OCI-LY3 (cell line): Measurements from ENCODE around the gene ZFP36L1.

Experiments used
- H2AFZ ChIP-seq: fragments of 200-600, 300-600 bp; shearing (Covaris generic); 2 replicates; pipeline ENCODE4 v1.6.0; 2014; ENCODE audit warnings: antibody characterized with exemption, low read depth, low read length
- H3K27ac ChIP-seq: fragments of 200-600, 300-600 bp; sonication (generic); 2 replicates; pipeline ENCODE4 v1.5.1; 2014; ENCODE audit warnings: mild to moderate bottlenecking, low read length, moderate library complexity, mixed read lengths
- H3K27me3 ChIP-seq: fragments of 200-600, 300-600 bp; sonication (generic); 2 replicates; pipeline ENCODE4 v1.6.1; 2014; ENCODE audit warnings: low read depth, low read length, mixed read lengths
- H3K36me3 ChIP-seq: fragments of 200-600, 300-600 bp; sonication (generic); replicated peaks from 2 replicates; pipeline ENCODE3; 2014; ENCODE audit warnings: low read depth, low read length, mixed read lengths
- H3K4me1 ChIP-seq: fragments of 300-600, 200-600 bp; sonication (generic); 2 replicates; pipeline ENCODE4 v1.6.1; 2014; ENCODE audit warnings: low read length, mixed read lengths
- H3K4me2 ChIP-seq: fragments of 200-600, 300-600 bp; sonication (generic); 2 replicates; pipeline ENCODE4 v1.6.1; 2014; ENCODE audit warnings: low read length, mixed read lengths
- H3K4me3 ChIP-seq: fragments of 300-600, 200-600 bp; sonication (generic); 2 replicates; pipeline ENCODE4 v1.5.1; 2014; ENCODE audit warnings: antibody characterized with exemption, mild to moderate bottlenecking, low read length, moderate library complexity
- H3K79me2 ChIP-seq: fragments of 300-600, 200-600 bp; shearing (Covaris generic); 2 replicates; pipeline ENCODE4 v1.6.1; 2014; ENCODE audit warnings: mild to moderate bottlenecking, low read length, mixed read lengths
- H3K9ac ChIP-seq: fragments of 300-600, 200-600 bp; shearing (Covaris generic); 2 replicates; pipeline ENCODE4 v1.6.0; 2014; ENCODE audit warnings: mild to moderate bottlenecking, low read length, moderate library complexity
- H3K9me3 ChIP-seq: fragments of 200-600, 300-600 bp; shearing (Covaris generic); 2 replicates; pipeline ENCODE4 v1.6.1; 2014; ENCODE audit warnings: low read length, mixed read lengths; ENCODE audit not compliant: insufficient read depth
- H4K20me1 ChIP-seq: fragments of 200-600, 300-600 bp; sonication (generic); 2 replicates; pipeline ENCODE4 v1.6.1; 2016; ENCODE audit warnings: low read length, mixed read lengths; ENCODE audit not compliant: insufficient read depth
- CTCF ChIP-seq: fragments of 200-600, 300-600 bp; sonication (generic); IDR thresholded peaks from 2 replicates; pipeline ENCODE4 v1.5.1; 2014; ENCODE audit warnings: antibody characterized with exemption, low read length, low read depth
- EZH2phosphoT487 ChIP-seq: fragments of 200-600 bp; shearing (Covaris generic); IDR thresholded peaks from 2 replicates; pipeline ENCODE4 v1.6.1; 2018; ENCODE audit warnings: antibody characterized with exemption, mixed run types, low read depth

The ZFP36L1 gene

GRCh38 chr14:68815298-68816182 is 22.7 kb upstream of the ZFP36L1 start:
- H3K9ac ChIP-seq, result peak overlapping the region; percentile 85
- peak overlapping the region; percentile 76 for H3K4me3 ChIP-seq
- no peaks in the 10 kb centered on the region for H3K36me3 ChIP-seq
- TF ChIP-seq CTCF (no peak), EZH2phosphoT487 (no peak)
- H3K4me2 ChIP-seq, result peak overlapping the region; percentile 91
- peaks cover 51% of the 10 kb centered on the region for H3K4me1 ChIP-seq
- H2AFZ ChIP-seq, result peak overlapping the region; percentile 24; the same call in 1 of the 2 replicates
- H4K20me1 ChIP-seq, result no peaks in the 10 kb centered on the region
- no peaks in the 10 kb centered on the region for H3K9me3 ChIP-seq
- H3K27ac ChIP-seq, result peak overlapping the region; percentile 87
- peaks cover 13% of the 10 kb centered on the region for H3K79me2 ChIP-seq
- no peaks in the 10 kb centered on the region for H3K27me3 ChIP-seq

- Histone ChIP-seq H3K27me3 (no peaks in the 10 kb centered on the region), H4K20me1 (no peaks in the 10 kb centered on the region), H3K79me2 (peaks cover 13% of the 10 kb centered on the region), H3K36me3 (no peaks in the 10 kb centered on the region), H3K4me1 (peaks cover 51% of the 10 kb centered on the region), H3K4me3 (peak overlapping the region; percentile 76), H3K9me3 (no peaks in the 10 kb centered on the region), H2AFZ (no peak overlapping the region), H3K27ac (peak overlapping the region; percentile 87), H3K4me2 (peak overlapping the region; percentile 91), H3K9ac (peak overlapping the region; percentile 85)
- TF ChIP-seq CTCF (no peak), EZH2phosphoT487 (no peak)
These were observed 21.9 kb upstream of the ZFP36L1 start for GRCh38 chr14:68814539-68815297.

GRCh38 chr14:68814238-68814538 is 21.3 kb upstream of the ZFP36L1 start:
- Histone ChIP-seq H3K27ac (peak overlapping the region; percentile 87), H3K79me2 (peaks cover 13% of the 10 kb centered on the region), H3K27me3 (no peaks in the 10 kb centered on the region), H2AFZ (no peak overlapping the region), H3K9ac (peak overlapping the region; percentile 62), H4K20me1 (no peaks in the 10 kb centered on the region), H3K36me3 (no peaks in the 10 kb centered on the region), H3K9me3 (no peaks in the 10 kb centered on the region), H3K4me3 (peak overlapping the region; percentile 62), H3K4me2 (peak overlapping the region; percentile 91), H3K4me1 (peaks cover 51% of the 10 kb centered on the region)
- TF ChIP-seq EZH2phosphoT487, result no peak
- no peak for TF ChIP-seq CTCF

- Histone ChIP-seq H3K9ac (peak overlapping the region; percentile 62; the same call in 1 of the 2 replicates), H3K4me3 (no peak overlapping the region; the same call in 1 of the 2 replicates), H4K20me1 (no peaks in the 10 kb centered on the region), H3K27me3 (no peaks in the 10 kb centered on the region), H3K79me2 (peaks cover 13% of the 10 kb centered on the region), H3K4me2 (peak overlapping the region; percentile 91), H3K36me3 (no peaks in the 10 kb centered on the region), H3K4me1 (peaks cover 51% of the 10 kb centered on the region), H3K27ac (peak overlapping the region; percentile 87), H3K9me3 (no peaks in the 10 kb centered on the region), H2AFZ (no peak overlapping the region)
- no peak for TF ChIP-seq CTCF
- no peak for TF ChIP-seq EZH2phosphoT487
These were observed 20.5 kb upstream of the ZFP36L1 start for GRCh38 chr14:68813318-68813838.
